ENCODE measurements around the gene MAGEB3.
"Not testable (repeated sequence)": the region's sequence is repeated elsewhere in the genome, so short reads cannot be mapped to it uniquely, and the experiment has no call there.

Gene MAGEB3, protein sequence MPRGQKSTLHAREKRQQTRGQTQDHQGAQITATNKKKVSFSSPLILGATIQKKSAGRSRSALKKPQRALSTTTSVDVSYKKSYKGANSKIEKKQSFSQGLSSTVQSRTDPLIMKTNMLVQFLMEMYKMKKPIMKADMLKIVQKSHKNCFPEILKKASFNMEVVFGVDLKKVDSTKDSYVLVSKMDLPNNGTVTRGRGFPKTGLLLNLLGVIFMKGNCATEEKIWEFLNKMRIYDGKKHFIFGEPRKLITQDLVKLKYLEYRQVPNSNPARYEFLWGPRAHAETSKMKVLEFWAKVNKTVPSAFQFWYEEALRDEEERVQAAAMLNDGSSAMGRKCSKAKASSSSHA

DNA sequence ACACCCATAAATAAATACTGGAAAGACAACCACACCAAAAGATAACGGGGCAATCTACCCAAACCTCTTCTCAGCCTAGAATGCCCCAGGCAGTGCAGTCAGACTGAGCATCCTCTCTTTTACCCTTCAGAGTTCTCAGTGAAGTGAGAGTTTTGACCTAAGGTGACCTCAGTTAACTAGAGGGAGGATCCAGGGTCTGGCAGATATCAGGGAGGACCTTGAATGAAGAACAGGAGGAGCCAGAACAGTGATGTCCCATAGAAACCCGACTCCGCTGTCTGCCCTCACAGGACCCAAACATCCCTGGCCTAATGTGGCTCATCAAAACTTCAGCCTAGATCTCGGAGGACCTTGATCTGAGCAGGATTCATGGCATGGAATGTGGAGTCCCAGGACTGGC is at the start of gene MAGEB3:
TSS of gene MAGEB3 (plus strand) at position 263 of the 400 bp plus-strand sequence. CDS start 5,268 bp downstream, outside the sequence.
- no peak for DNase-seq

- DNase-seq, result no peak
These were observed 49.1 kb upstream of the MAGEB3 start for GRCh38 chrX:30181353-30181752.

GRCh38 chrX:30183554-30183953 is 46.9 kb upstream of the MAGEB3 start:
- no peak for DNase-seq

DNA sequence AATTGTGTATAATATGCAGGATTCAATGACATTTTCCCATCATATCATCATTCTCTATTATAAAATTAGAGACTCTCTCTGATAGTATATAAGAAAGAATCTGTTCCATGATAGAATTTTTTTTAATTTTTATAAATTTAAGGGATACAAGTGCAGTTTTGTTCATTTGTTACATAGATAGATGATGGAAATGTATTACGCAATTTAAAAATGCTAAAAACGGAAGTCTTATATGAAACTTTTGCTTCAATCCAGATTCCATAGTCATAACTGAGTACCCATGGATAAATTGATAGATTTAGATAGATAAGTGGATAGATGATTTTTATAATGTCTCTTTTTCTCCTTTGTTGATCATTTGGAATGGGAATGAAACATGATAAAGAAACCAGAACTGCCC is 40.0 kb upstream of the MAGEB3 start:
- DNase-seq, result no peak

DNA sequence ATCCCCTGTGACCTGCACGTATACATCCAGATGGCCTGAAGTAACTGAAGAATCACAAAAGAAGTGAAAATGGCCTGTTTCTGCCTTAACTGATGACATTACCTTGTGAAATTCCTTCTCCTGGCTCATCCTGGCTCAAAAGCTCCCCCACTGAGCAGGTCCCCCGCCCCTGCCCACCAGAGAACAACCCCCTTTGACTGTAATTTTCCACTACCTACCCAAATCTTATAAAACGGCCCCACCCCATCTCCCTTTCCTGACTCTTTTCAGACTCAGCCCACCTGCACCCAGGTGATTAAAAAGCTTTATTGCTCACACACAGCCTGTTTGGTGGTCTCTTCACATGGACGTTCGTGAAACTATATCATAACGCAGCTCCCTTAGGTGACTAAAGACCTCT is 36.5 kb upstream of the MAGEB3 start:
- not testable (repeated sequence) for DNase-seq

GRCh38 chrX:30196322-30196721 is 34.1 kb upstream of the MAGEB3 start:
- DNase-seq, result no peak

DNA sequence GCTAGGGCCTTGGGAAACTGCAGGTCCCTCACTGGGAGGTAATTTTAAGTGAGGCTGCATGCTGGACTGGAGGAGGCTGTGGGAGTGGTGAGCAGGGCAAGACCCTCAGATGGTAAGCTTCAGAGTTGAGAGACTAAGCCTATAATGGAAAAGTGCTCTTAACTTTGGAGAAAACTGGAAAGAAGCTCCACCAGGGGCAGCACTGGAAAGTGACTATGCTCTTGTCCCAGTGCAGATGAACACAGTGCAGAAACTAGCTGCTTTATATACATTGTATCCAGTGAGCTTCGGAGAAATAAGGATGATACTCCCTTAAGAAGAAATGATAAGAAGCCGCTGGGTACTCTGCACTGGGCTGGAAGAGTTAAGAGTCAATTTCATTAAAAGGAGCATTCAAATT is 18.3 kb upstream of the MAGEB3 start:
- no peak for DNase-seq

DNA sequence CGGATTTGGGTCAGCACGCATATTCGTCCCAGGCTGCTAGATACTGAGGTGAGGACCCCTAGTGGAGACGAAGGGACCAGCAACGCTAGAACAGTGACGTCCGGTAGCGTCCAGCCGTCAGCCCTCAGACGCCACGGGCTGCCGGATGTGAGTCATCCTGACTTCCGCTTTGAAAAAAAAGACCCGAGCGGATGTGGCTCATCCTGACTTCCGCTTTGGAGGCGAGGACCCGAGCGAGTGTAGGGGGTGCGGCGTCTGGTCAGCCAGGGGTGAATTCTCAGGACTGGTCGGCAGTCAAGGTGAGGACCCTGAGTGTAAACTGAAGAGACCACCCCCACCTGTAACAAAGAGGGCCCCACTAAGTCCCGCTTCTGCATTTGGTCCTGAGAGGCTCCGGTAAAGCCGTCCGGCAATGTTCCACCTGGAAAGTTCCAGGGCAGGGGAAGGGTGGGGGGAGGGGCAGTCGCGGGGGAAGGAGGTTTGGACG is 15.1 kb upstream of the MAGEB3 start, which contains the start of gene MAGEB2:
TSS of gene MAGEB2 (plus strand) at position 207 of the 487 bp plus-strand sequence. CDS start 3,018 bp downstream, outside the sequence.
- DNase-seq, result no peak

DNA sequence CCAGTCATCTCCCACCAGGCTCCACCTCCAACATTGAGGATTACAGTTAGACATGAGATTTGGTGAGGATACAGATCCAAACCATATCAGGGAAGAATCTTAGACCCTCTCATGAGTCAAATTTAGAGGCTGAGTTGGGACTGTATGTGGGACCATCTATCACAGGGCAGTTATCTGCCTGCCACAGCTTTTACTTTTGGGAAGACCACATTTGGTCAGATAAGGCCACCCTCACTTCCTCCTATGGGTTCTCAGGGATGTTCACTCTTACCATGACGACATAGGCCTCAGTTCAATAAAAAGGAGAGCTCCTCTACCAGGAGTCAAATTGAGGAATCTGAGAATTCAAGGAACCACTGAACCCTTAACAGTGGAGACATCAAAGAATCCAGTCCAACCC is 13.0 kb upstream of the MAGEB3 start:
- no peak for DNase-seq

- DNase-seq, result no peak
These were observed 11.1 kb upstream of the MAGEB3 start for GRCh38 chrX:30219372-30219771.

DNA sequence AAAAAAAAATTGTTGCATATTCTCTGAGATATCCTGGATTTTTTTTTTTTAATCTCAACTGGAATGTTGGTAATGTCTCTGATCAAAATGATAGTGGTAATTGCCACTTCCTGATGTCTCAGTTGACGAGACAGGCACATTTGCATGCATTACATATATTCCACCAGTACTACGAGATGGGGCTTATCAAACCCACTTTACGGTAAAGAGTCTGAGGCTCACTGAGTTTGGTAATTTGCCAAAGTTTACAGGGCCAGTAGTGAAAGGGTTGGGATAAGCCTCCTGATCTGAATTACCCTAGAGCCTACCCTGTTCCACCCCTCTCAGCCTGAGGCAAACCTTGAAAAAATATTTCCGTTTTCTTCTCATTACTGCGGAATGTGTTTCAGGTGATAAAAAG is 9.8 kb upstream of the MAGEB3 start:
- no peak for DNase-seq

DNA sequence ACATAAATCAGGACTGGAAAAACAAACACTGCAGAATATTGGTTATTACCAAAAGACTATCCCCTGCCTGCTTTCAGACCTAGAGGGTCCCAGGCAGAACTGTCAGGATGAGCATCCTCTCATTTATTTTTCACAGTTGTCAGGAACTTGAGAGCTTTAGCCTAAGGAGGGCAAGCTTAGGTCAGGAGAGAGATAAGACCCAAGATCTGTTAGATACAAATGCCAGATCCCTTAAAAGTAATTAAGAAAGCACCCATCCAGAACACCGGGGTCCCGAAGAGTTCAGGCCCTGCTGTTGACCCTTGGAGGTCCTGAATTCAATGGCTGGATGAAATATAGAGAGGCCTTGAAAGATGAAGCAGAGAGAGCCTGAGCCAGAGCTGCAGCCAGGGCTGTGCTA is 5.9 kb upstream of the MAGEB3 start:
- no peak for DNase-seq

DNA sequence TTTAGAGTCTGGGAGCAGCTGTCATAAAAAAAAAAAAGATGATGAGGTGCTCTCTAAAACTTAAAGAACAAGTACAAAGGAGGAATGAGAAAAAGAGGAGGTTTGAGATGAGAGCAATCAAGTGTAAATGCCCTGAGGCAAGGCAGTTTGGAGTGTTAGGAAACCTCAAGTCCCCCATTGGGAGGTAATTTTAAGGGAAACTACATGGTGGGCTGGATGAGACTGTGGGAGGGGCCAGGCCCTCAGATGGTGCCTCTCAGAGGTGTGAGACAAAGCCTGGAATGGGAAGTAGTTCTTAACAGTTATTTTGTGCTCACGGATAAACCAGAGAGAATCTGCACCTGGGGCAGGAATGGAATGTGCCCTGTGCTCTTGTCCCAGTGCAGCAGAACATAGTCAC is 1.9 kb upstream of the MAGEB3 start:
- DNase-seq, result no peak

- no peak for DNase-seq
These were observed 11.4 kb downstream of the MAGEB3 start, which contains the start of gene MAGEB4 for GRCh38 chrX:30241724-30242415. Gene MAGEB4 (plus strand): TSS chrX:30242000. CDS start chrX:30242136, 136 bp downstream.

DNA sequence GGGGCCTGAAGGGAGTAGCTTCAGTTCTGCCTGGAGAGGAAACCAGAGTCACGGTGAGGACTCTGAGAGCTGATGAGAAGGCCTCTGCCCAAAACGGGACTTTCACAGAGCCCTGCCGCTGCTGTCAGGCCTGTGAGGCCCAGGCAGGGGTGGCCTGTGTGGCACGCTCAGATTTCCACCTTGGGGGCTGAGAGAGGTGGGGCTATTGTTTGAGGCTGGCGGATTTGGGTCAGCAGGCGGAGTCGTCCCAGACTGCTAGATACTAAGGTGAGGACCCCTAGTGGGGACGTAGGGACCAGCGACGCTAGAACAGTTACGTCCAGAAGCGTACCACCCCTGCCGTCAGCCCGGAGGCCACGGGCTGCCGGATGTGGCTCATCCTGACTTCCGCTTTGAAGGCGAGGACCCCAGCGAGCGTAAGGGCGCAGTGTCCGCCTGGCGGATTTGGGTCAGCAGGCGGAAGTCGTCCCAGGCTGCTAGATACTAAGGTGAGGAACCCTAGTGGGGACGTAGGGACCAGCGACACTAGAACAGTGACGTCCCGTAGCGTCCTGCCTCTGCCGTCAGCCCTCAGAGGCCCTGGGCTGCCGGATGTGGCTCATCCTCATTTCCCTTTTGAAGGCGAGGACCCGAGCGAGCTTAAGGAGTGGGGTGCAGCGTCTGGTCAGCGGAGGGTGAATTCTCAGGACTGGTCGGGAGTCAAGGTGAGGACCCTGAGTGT is 16.5 kb downstream of the MAGEB3 start, which contains the start of gene MAGEB1:
TSS of gene MAGEB1 (plus strand) at position 378 of the 721 bp plus-strand sequence. CDS start 3,348 bp downstream, outside the sequence.
- DNase-seq, result no peak

- no peak for DNase-seq
These were observed 18.4 kb downstream of the MAGEB3 start for GRCh38 chrX:30248854-30249253.

- DNase-seq, result no peak
These were observed 22.8 kb downstream of the MAGEB3 start for GRCh38 chrX:30253257-30253656.

GRCh38 chrX:30259927-30260326 is 29.5 kb downstream of the MAGEB3 start:
- DNase-seq, result no peak

- no peak for DNase-seq
These were observed 30.6 kb downstream of the MAGEB3 start for GRCh38 chrX:30261012-30261411.

DNA sequence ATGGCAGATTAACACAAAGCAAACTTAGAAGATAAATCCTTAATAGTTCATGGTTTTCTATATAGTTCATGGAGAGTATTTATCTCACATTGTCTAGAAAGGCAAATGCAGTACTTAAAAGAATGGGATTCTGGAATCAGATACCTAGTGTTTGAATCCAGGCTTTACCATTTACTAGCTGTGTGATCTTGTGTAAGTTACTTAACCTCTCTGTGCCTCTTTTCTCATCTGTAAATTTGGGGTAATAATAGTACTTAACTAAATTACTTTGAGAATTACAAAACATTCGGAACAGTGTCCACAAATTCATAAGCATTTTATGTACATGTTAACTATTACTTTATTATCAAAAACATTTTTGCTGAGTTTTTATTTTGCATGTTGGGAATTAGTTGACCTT is 32.3 kb downstream of the MAGEB3 start:
- DNase-seq, result no peak

DNA sequence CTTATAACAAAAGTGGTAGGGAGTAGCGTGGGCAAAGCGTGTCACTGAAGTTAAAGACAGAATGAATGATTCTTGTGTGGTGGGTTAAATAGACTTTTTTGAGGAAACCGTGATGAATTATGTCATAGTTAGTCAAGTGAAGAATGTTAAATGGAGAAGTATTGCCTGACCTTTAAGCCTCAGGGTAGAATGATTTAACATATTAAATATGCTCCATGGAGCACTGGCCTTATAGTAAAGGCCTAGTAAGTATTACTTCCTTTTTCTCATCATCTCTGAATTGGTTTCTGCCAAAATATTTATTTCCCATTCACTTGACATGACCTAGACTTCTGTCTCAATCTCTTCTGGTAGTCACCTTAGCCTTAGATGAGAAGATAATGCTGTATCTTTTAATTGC is 40.2 kb downstream of the MAGEB3 start:
- DNase-seq, result no peak

GRCh38 chrX:30275498-30275897 is 45.0 kb downstream of the MAGEB3 start:
- DNase-seq, result no peak
